ENCODE results near the gene FTMT.
"Not testable (repeated sequence)": the region's sequence is repeated elsewhere in the genome, so short reads cannot be mapped to it uniquely, and the experiment has no call there.

FTMT gene

GRCh38 chr5:121851643-121852574 is at the start of gene FTMT:
Gene FTMT (plus strand): TSS chr5:121851882. CDS start chr5:121851964, 82 bp downstream.
- no peaks in the 10 kb centered on the region for H4K20me1 ChIP-seq

GRCh38 chr5:121805251-121805650 is 46.4 kb upstream of the FTMT start:
- not testable (repeated sequence) for H3K4me1 ChIP-seq, H3K27ac ChIP-seq, H3K36me3 ChIP-seq, H3K9ac ChIP-seq, H3K27me3 ChIP-seq, H3K9me3 ChIP-seq, H3K4me2 ChIP-seq, H4K20me1 ChIP-seq, H3K4me3 ChIP-seq

More at GRCh38 chr5:121851643-121852574, at the start of gene FTMT:
- H3K27me3 ChIP-seq, result no peaks in the 10 kb centered on the region
- H3K9ac ChIP-seq, result no peak within 1 kb of the TSS
- TF ChIP-seq Cebpa-rat (IDR thresholded peaks at IDR 0.05), result no peak
- no peak within 1 kb of the TSS for H3K4me2 ChIP-seq
- no peak within 1 kb of the TSS for H3K4me3 ChIP-seq
- H3K9me3 ChIP-seq, result peaks cover 15% of the 10 kb centered on the region
- H3K27ac ChIP-seq, result no peak within 1 kb of the TSS
- no peaks in the 10 kb centered on the region for H3K36me3 ChIP-seq
- H3K4me1 ChIP-seq, result no peaks in the 10 kb centered on the region

GRCh38 chr5:121805911-121806310 is 45.8 kb upstream of the FTMT start:
- Histone ChIP-seq H3K4me2 (no peak overlapping the region), H3K27me3 (no peaks in the 10 kb centered on the region), H3K36me3 (no peaks in the 10 kb centered on the region), H3K4me3 (no peak overlapping the region), H3K27ac (no peak overlapping the region), H3K9me3 (no peaks in the 10 kb centered on the region), H4K20me1 (no peaks in the 10 kb centered on the region), H3K9ac (no peak overlapping the region), H3K4me1 (no peaks in the 10 kb centered on the region)
- no peak for TF ChIP-seq Cebpa-rat (IDR thresholded peaks at IDR 0.05)

- no peaks in the 10 kb centered on the region for H4K20me1 ChIP-seq
- H3K27me3 ChIP-seq, result no peaks in the 10 kb centered on the region
- H3K9ac ChIP-seq, result no peak overlapping the region
- H3K9me3 ChIP-seq, result no peaks in the 10 kb centered on the region
- H3K4me3 ChIP-seq, result no peak overlapping the region
- no peaks in the 10 kb centered on the region for H3K36me3 ChIP-seq
- H3K4me2 ChIP-seq, result no peak overlapping the region
- no peak overlapping the region for H3K27ac ChIP-seq
- TF ChIP-seq Cebpa-rat (IDR thresholded peaks at IDR 0.05), result no peak
- no peaks in the 10 kb centered on the region for H3K4me1 ChIP-seq
Observed at GRCh38 chr5:121816164-121816563, 35.5 kb upstream of the FTMT start.

- no peak overlapping the region for H3K4me2 ChIP-seq
- no peaks in the 10 kb centered on the region for H3K4me1 ChIP-seq
- H3K9ac ChIP-seq, result no peak overlapping the region
- H3K9me3 ChIP-seq, result no peaks in the 10 kb centered on the region
- no peak overlapping the region for H3K4me3 ChIP-seq
- H3K36me3 ChIP-seq, result no peaks in the 10 kb centered on the region
- no peak overlapping the region for H3K27ac ChIP-seq
- no peak for TF ChIP-seq Cebpa-rat (IDR thresholded peaks at IDR 0.05)
- H4K20me1 ChIP-seq, result no peaks in the 10 kb centered on the region
- H3K27me3 ChIP-seq, result no peaks in the 10 kb centered on the region
Observed at GRCh38 chr5:121819682-121820261, 31.9 kb upstream of the FTMT start.

- H4K20me1 ChIP-seq, result no peaks in the 10 kb centered on the region
- H3K4me2 ChIP-seq, result no peak overlapping the region
- TF ChIP-seq Cebpa-rat (IDR thresholded peaks at IDR 0.05), result no peak
- H3K4me3 ChIP-seq, result no peak overlapping the region
- no peaks in the 10 kb centered on the region for H3K36me3 ChIP-seq
- no peaks in the 10 kb centered on the region for H3K9me3 ChIP-seq
- H3K27me3 ChIP-seq, result no peaks in the 10 kb centered on the region
- H3K9ac ChIP-seq, result no peak overlapping the region
- no peak overlapping the region for H3K27ac ChIP-seq
- no peaks in the 10 kb centered on the region for H3K4me1 ChIP-seq
Observed at GRCh38 chr5:121833617-121834016, 18.1 kb upstream of the FTMT start.

- Histone ChIP-seq H3K27me3 (no peaks in the 10 kb centered on the region), H3K4me2 (no peak overlapping the region)
- TF ChIP-seq Cebpa-rat (IDR thresholded peaks at IDR 0.05), result no peak
Observed at GRCh38 chr5:121834021-121834420, 17.7 kb upstream of the FTMT start.

GRCh38 chr5:121841892-121842291 is 9.8 kb upstream of the FTMT start:
- no peaks in the 10 kb centered on the region for H3K36me3 ChIP-seq
- H3K27me3 ChIP-seq, result no peaks in the 10 kb centered on the region
- H3K4me2 ChIP-seq, result no peak overlapping the region
- no peak overlapping the region for H3K9ac ChIP-seq
- H4K20me1 ChIP-seq, result no peaks in the 10 kb centered on the region
- H3K4me3 ChIP-seq, result no peak overlapping the region
- no peak overlapping the region for H3K27ac ChIP-seq
- no peaks in the 10 kb centered on the region for H3K9me3 ChIP-seq
- TF ChIP-seq Cebpa-rat (IDR thresholded peaks at IDR 0.05), result no peak
- no peaks in the 10 kb centered on the region for H3K4me1 ChIP-seq

More at GRCh38 chr5:121834021-121834420, 17.7 kb upstream of the FTMT start:
- no peaks in the 10 kb centered on the region for H4K20me1 ChIP-seq
- no peaks in the 10 kb centered on the region for H3K4me1 ChIP-seq
- H3K9ac ChIP-seq, result no peak overlapping the region
- H3K27ac ChIP-seq, result no peak overlapping the region
- H3K4me3 ChIP-seq, result no peak overlapping the region
- no peaks in the 10 kb centered on the region for H3K36me3 ChIP-seq
- no peaks in the 10 kb centered on the region for H3K9me3 ChIP-seq

GRCh38 chr5:121850272-121850671 is 1.4 kb upstream of the FTMT start:
- Histone ChIP-seq H3K4me1 (no peaks in the 10 kb centered on the region), H4K20me1 (no peaks in the 10 kb centered on the region), H3K4me3 (no peak overlapping the region), H3K27ac (no peak overlapping the region), H3K4me2 (no peak overlapping the region), H3K9ac (no peak overlapping the region), H3K9me3 (peaks cover 15% of the 10 kb centered on the region), H3K36me3 (no peaks in the 10 kb centered on the region), H3K27me3 (no peaks in the 10 kb centered on the region)
- no peak for TF ChIP-seq Cebpa-rat (IDR thresholded peaks at IDR 0.05)

GRCh38 chr5:121853850-121854249 is 2.2 kb downstream of the FTMT start:
- H4K20me1 ChIP-seq, result no peaks in the 10 kb centered on the region
- H3K27me3 ChIP-seq, result no peaks in the 10 kb centered on the region
- no peak for TF ChIP-seq Cebpa-rat (IDR thresholded peaks at IDR 0.05)
- H3K27ac ChIP-seq, result no peak overlapping the region
- no peak overlapping the region for H3K4me2 ChIP-seq
- no peak overlapping the region for H3K4me3 ChIP-seq
- H3K9me3 ChIP-seq, result peaks cover 15% of the 10 kb centered on the region
- H3K36me3 ChIP-seq, result no peaks in the 10 kb centered on the region
- H3K9ac ChIP-seq, result no peak overlapping the region
- no peaks in the 10 kb centered on the region for H3K4me1 ChIP-seq
